ENCODE measurements around the gene ATP11B. TPM values are rescaled to one million over a fixed set of nuclear protein-coding genes. Genes with fewer than 3 reads are reported as not detected.

The ATP11B gene
- total and polyA plus RNA-seq, 10 of the 15 experiments (the other 5 are each of a cell fraction or from before 2014, with no cell fraction given), result 10.3 to 66.9 (median 36.7) TPM

DNA sequence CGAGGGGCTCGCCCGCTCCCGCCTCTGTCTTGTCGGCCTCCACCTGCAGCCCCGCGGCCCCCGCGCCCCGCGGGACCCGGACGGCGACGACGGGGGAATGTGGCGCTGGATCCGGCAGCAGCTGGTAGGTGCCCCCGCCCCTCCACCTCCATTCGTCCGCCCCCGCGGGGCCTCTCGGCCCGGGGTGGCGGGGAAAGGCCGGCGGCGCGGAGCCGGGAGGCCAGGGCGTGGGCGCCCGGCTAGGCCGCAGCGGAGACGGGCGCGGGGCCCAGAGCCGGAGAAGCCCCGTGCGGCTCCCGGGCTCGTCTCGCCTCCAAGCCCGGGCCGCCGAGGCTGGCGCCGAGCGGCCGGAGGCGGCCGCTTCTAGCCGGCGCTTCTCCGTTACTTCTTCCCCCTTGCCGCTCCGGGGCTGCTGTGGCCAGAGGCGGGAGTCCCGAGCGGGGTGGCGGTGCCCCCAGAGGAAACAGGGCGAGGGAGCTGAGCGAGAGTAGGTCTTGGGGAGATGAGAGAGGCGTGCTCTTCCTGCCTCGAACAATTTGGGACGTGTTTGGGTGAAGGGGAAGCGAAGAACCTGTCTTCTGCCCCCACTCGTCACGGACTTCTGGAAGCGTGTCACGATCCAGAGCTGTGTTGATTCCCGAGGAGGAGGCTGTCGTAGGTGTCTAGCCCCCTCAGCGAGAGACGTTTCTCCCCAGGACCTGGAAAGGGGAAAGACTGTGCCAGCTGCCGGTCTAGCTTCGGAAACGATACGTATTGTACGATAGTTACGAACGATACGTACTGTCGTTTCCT is 555 bp downstream of the ATP11B start (continued):
- TF ChIP-seq NBN (IDR thresholded peaks at IDR 0.05) (peak; percentile 64), MLLT1 (IDR thresholded peaks at IDR 0.05) (peak; percentile 69; the same call in 1 of the 2 replicates), ZSCAN29 (IDR thresholded peaks at IDR 0.05) (peak; percentile 72; the same call in 1 of the 2 replicates), EZH2 (IDR thresholded peaks at IDR 0.05; ENCODE audit: borderline replicate concordance, control insufficient read depth, low read depth, low read length) (no peak), SMARCA5 (IDR thresholded peaks at IDR 0.05) (0 out of 2 replicates have a peak, but pooled peaks have one; percentile 36), ZNF274 (IDR thresholded peaks at IDR 0.05; ENCODE audit: insufficient read depth, insufficient read length) (no peak), KLF5 (IDR thresholded peaks at IDR 0.05; ENCODE audit: partially characterized antibody) (peak; percentile 39), JUNB (IDR thresholded peaks at IDR 0.05) (no peak), ETV6 (conservative IDR thresholded peaks at IDR 0.05 in 1 of 2, IDR thresholded peaks at IDR 0.05 in 1 of 2; ENCODE audit: borderline replicate concordance in 1 of 2, low read depth in 1 of 2) (no peak), CREB1 (IDR thresholded peaks at IDR 0.05; ENCODE audit: low read depth) (peak; percentile 36; the same call in 1 of the 2 replicates), RB1 (IDR thresholded peaks at IDR 0.05; ENCODE audit: borderline replicate concordance) (peak; percentile 12; the same call in 1 of the 2 replicates), BCL11A (IDR thresholded peaks at IDR 0.05; ENCODE audit: low read depth, low read length) (no peak), TAF1 (IDR thresholded peaks at IDR 0.05; ENCODE audit: borderline replicate concordance, low read depth, low read length) (no peak), BHLHE40 (IDR thresholded peaks at IDR 0.05; ENCODE audit: borderline replicate concordance in 1 of 2, low read depth in 2 of 2, low read length in 1 of 2) (peak in 1 of 2 experiments; percentile 36; a peak in 1 of 4 replicates), NFYA (IDR thresholded peaks at IDR 0.05; ENCODE audit: borderline replicate concordance, low read depth, low read length) (no peak), WRNIP1 (IDR thresholded peaks at IDR 0.05; ENCODE audit: borderline replicate concordance, low read depth, low read length) (no peak), POLR2A (IDR thresholded peaks at IDR 0.05; ENCODE audit: low read depth, low read length) (peak; percentile 58), BRCA1 (IDR thresholded peaks at IDR 0.05; ENCODE audit: low read depth, low read length) (no peak), ZNF217 (IDR thresholded peaks at IDR 0.05) (peak; percentile 56; the same call in 1 of the 2 replicates), IKZF2 (IDR thresholded peaks at IDR 0.05) (peak; percentile 14 to 19; a peak in 1 of 4 replicates), RELB (IDR thresholded peaks at IDR 0.05; ENCODE audit: low read depth) (no peak), POLR2AphosphoS5 (IDR thresholded peaks at IDR 0.05; ENCODE audit: low read length) (peak; percentile 16; the same call in 1 of the 2 replicates), IRF4 (IDR thresholded peaks at IDR 0.05; ENCODE audit: low read depth, low read length) (no peak), MYC (IDR thresholded peaks at IDR 0.05; ENCODE audit: insufficient read depth, insufficient read length, insufficient replicate concordance, low read length, severe bottlenecking) (no peak), NR2C1 (IDR thresholded peaks at IDR 0.05) (0 out of 2 replicates have a peak, but pooled peaks have one; percentile 5), STAT1 (conservative IDR thresholded peaks at IDR 0.05) (0 out of 2 replicates have a peak, but pooled peaks have one; percentile 19)
